HEK293T (cell line): ENCODE results near the gene RFC4.

Source experiments
- ARNT ChIP-seq: fragments of 450-650 bp; IDR thresholded peaks from 2 replicates; pipeline ENCODE4 v1.6.1; 2017; ENCODE audit warnings: mild to moderate bottlenecking
- BHLHE40 ChIP-seq: fragments of 450-650 bp; IDR thresholded peaks from 2 replicates; pipeline ENCODE4 v1.6.1; 2016; ENCODE audit warnings: mild to moderate bottlenecking, moderate library complexity, borderline replicate concordance
- ELF4 ChIP-seq: fragments of 450-650 bp; IDR thresholded peaks from 2 replicates; pipeline ENCODE4 v1.6.1; 2017; ENCODE audit warnings: antibody characterized with exemption
- HDGF ChIP-seq: fragments of 450-650 bp; IDR thresholded peaks from 2 replicates; pipeline ENCODE4 v1.6.1; 2017; ENCODE audit warnings: antibody characterized with exemption, borderline replicate concordance
- L3MBTL2 ChIP-seq: fragments of 450-650 bp; conservative IDR thresholded peaks from 2 replicates; pipeline ENCODE4 v1.6.1; 2016; ENCODE audit warnings: mild to moderate bottlenecking
- PKNOX1 ChIP-seq: fragments of 450-650 bp; IDR thresholded peaks from 2 replicates; pipeline ENCODE4 v1.6.1; 2016
- SP1 ChIP-seq: fragments of 450-650 bp; IDR thresholded peaks from 2 replicates; pipeline ENCODE4 v1.6.1; 2017
- SUZ12 ChIP-seq: fragments of 450-650 bp; IDR thresholded peaks from 2 replicates; pipeline ENCODE4 v1.6.1; 2016; ENCODE audit warnings: mild to moderate bottlenecking
- TARDBP ChIP-seq: fragments of 450-650 bp; IDR thresholded peaks from 2 replicates; pipeline ENCODE4 v1.6.1; 2016
- ZNF384 ChIP-seq: fragments of 450-650 bp; IDR thresholded peaks from 2 replicates; pipeline ENCODE4 v1.6.1; 2016

- no peak for TF ChIP-seq SUZ12
- no peak for TF ChIP-seq ELF4
- TF ChIP-seq SP1, result no peak
- TF ChIP-seq ARNT, result no peak
- no peak for TF ChIP-seq BHLHE40
- no peak for TF ChIP-seq TARDBP
- TF ChIP-seq PKNOX1, result no peak
- no peak for TF ChIP-seq HDGF
- TF ChIP-seq L3MBTL2, result no peak
- TF ChIP-seq ZNF384, result no peak
Observed at GRCh38 chr3:186831798-186832197, 25.5 kb upstream of the RFC4 start.
